HepG2 (cell line): Measurements from ENCODE around the gene RNASE7. TPM values are rescaled to one million over a fixed set of nuclear protein-coding genes. Genes with fewer than 3 reads are reported as not detected.

Source experiments
- AKAP8 ChIP-seq: sonication (generic); formaldehyde crosslinking; IDR thresholded peaks from 2 replicates; pipeline ENCODE4 v1.5.1; 2020; ENCODE audit warnings: mild to moderate bottlenecking, missing genetic modification reagents
- CTCF ChIP-seq: sonication (generic); formaldehyde crosslinking; IDR thresholded peaks from 2 replicates; pipeline ENCODE4 v1.5.0; 2020; ENCODE audit warnings: mild to moderate bottlenecking, missing genetic modification reagents, moderate library complexity
- FOXO4 ChIP-seq: sonication (generic); formaldehyde crosslinking; conservative IDR thresholded peaks from 2 replicates; pipeline ENCODE4 v1.8.1; 2023; ENCODE audit warnings: missing genetic modification reagents
- HMGXB4 ChIP-seq, 2 experiments: sonication (generic) in 1 of 2; formaldehyde crosslinking in 1 of 2; IDR thresholded peaks; 2 replicates each; pipeline versions ENCODE4 v1.4.0 to v1.6.1; 2018 to 2020; ENCODE audit warnings: missing genetic modification reagents in 2 of 2, borderline replicate concordance in 1 of 2, low read depth in 1 of 2, mild to moderate bottlenecking in 1 of 2, missing biosample characterization in 1 of 2
- MTA1 ChIP-seq: sonication (generic); formaldehyde crosslinking; IDR thresholded peaks from 2 replicates; pipeline ENCODE4 v1.4.0; 2020; ENCODE audit warnings: missing genetic modification reagents, mild to moderate bottlenecking, borderline replicate concordance
- PAWR ChIP-seq: sonication (generic); formaldehyde crosslinking; IDR thresholded peaks from 2 replicates; pipeline ENCODE4 v1.4.0; 2020; ENCODE audit warnings: missing genetic modification reagents, mild to moderate bottlenecking, borderline replicate concordance
- PCBP1 ChIP-seq: fragments of 200-400 bp; formaldehyde crosslinking; IDR thresholded peaks from 2 replicates; pipeline ENCODE4 v1.6.1; 2017; ENCODE audit warnings: mild to moderate bottlenecking, low read depth, low read length, borderline replicate concordance
- POLR2A ChIP-seq, 2 experiments: IDR thresholded peaks; 2 replicates each; pipeline ENCODE4 v1.6.1; 2011; ENCODE audit warnings: low read depth in 2 of 2, low read length in 2 of 2, mild to moderate bottlenecking in 1 of 2, moderate library complexity in 1 of 2; ENCODE audit not compliant: insufficient read depth in 1 of 2
- RAD21 ChIP-seq: fragments of 450-650 bp; formaldehyde crosslinking; IDR thresholded peaks from 2 replicates; pipeline ENCODE4 v1.5.0; 2020; ENCODE audit warnings: mild to moderate bottlenecking
- REL ChIP-seq: sonication (generic); formaldehyde crosslinking; conservative IDR thresholded peaks from 2 replicates; pipeline ENCODE4 v1.8.0; 2022; ENCODE audit warnings: mild to moderate bottlenecking, missing genetic modification reagents, moderate library complexity
- STAG1 ChIP-seq: sonication (generic); formaldehyde crosslinking; IDR thresholded peaks from 2 replicates; pipeline ENCODE4 v1.4.0; 2020; ENCODE audit warnings: missing genetic modification reagents
- TEAD2 ChIP-seq: sonication (generic); formaldehyde crosslinking; IDR thresholded peaks from 2 replicates; pipeline ENCODE4 v1.9.0; 2021; ENCODE audit warnings: missing genetic modification reagents
- ZBTB2 ChIP-seq: sonication (generic); formaldehyde crosslinking; IDR thresholded peaks from 2 replicates; pipeline ENCODE4 v1.8.0; 2022; ENCODE audit warnings: low read depth, missing genetic modification reagents
- ZBTB49 ChIP-seq: sonication (generic); formaldehyde crosslinking; IDR thresholded peaks from 2 replicates; pipeline ENCODE4 v1.4.0; 2020; ENCODE audit warnings: missing genetic modification reagents, borderline replicate concordance
- ZNF333 ChIP-seq: sonication (generic); formaldehyde crosslinking; IDR thresholded peaks from 2 replicates; pipeline ENCODE4 v1.4.0; 2020; ENCODE audit warnings: mild to moderate bottlenecking, missing genetic modification reagents, borderline replicate concordance
- ZNF589 ChIP-seq: sonication (generic); formaldehyde crosslinking; conservative IDR thresholded peaks from 2 replicates; pipeline ENCODE4 v1.8.0; 2022; ENCODE audit warnings: mild to moderate bottlenecking, moderate library complexity, missing genetic modification reagents
- ZNF598 ChIP-seq: sonication (generic); formaldehyde crosslinking; IDR thresholded peaks from 2 replicates; pipeline ENCODE4 v1.5.1; 2020; ENCODE audit warnings: mild to moderate bottlenecking, missing genetic modification reagents, borderline replicate concordance
- ZNF75D ChIP-seq: sonication (generic); formaldehyde crosslinking; IDR thresholded peaks from 2 replicates; pipeline ENCODE4 v1.8.1; 2023; ENCODE audit warnings: missing genetic modification reagents, mild to moderate bottlenecking, borderline replicate concordance
- ZSCAN25 ChIP-seq: sonication (generic); formaldehyde crosslinking; IDR thresholded peaks from 2 replicates; pipeline ENCODE4 v1.8.0; 2022; ENCODE audit warnings: mild to moderate bottlenecking, missing genetic modification reagents
- polyA plus RNA-seq, 8 experiments: library from polyadenylated mRNA; depleted of rRNA in 3 of 8; stranded (reverse) in 7 of 8; unstranded in 1 of 8; fragments of >200 nt; fragmentation: Illumina TruSeq in 4 of 8; extraction: Trizol in 4 of 8; gene quantifications; 2 replicates each; pipeline versions ENCODE4 v1.2.1 to v1.2.3, GENCODE V29; 2011 to 2016; ENCODE audit warnings: low read depth in 4 of 8, missing spikeins in 1 of 8, mixed read lengths in 1 of 8; ENCODE audit not compliant: insufficient read depth in 1 of 8
- total RNA-seq, 5 experiments: library from RNA; depleted of rRNA; stranded (reverse); fragments of >200 nt; fragmentation: Illumina TruSeq; extraction: Trizol; gene quantifications; 2 replicates each; pipeline ENCODE4 v1.2.3, GENCODE V29; 2016; ENCODE audit warnings: low read depth in 1 of 5

RNASE7 gene
- total and polyA plus RNA-seq, 2 of the 13 experiments (the other 11 are each of a cell fraction or from before 2014, with no cell fraction given), result 0.04 TPM; not detected in 1

GRCh38 chr14:21090194-21090939, 48.2 kb downstream of the RNASE7 start (continued):
- TF ChIP-seq FOXO4 (peak; percentile 89; the same call in 1 of the 2 replicates), REL (no peak), TEAD2 (CRISPR knock-in tag) (no peak), ZSCAN25 (peak; percentile 22; the same call in 1 of the 2 replicates), ZNF333 (peak; percentile 47; the same call in 1 of the 2 replicates), ZNF598 (0 out of 2 replicates have a peak, but pooled peaks have one; percentile 34), ZNF75D (CRISPR knock-in tag) (0 out of 2 replicates have a peak, but pooled peaks have one; percentile 33), HMGXB4 (CRISPR knock-in tag; IDR thresholded peaks at IDR 0.05; ENCODE audit: borderline replicate concordance in 1 of 2, low read depth in 1 of 2) (peak; percentile 56; a peak in 2 of 4 replicates), STAG1 (CRISPR knock-in tag) (peak; percentile 57), POLR2A (IDR thresholded peaks at IDR 0.05; ENCODE audit: insufficient read depth in 1 of 2, low read depth in 2 of 2, low read length in 2 of 2) (peak in 1 of 2 experiments; percentile 17; a peak in 1 of 4 replicates), PAWR (CRISPR knock-in tag) (no peak), AKAP8 (CRISPR knock-in tag) (0 out of 2 replicates have a peak, but pooled peaks have one; percentile 78), ZBTB2 (peak; percentile 39; the same call in 1 of the 2 replicates), ZNF589 (CRISPR knock-in tag) (0 out of 2 replicates have a peak, but pooled peaks have one; percentile 38), ZBTB49 (CRISPR knock-in tag) (no peak), MTA1 (peak; percentile 50; the same call in 1 of the 2 replicates), RAD21 (CRISPR knock-in tag) (peak; percentile 80), CTCF (CRISPR knock-in tag) (peak; percentile 88), PCBP1 (peak; percentile 95)
